Ammon's horn (tissue), 1 donor: Measurements from ENCODE around the gene MYH11.
"Not testable (repeated sequence)": the region's sequence is repeated elsewhere in the genome, so short reads cannot be mapped to it uniquely, and the experiment has no call there.

Experiments
- DNase-seq: peaks from one replicate; pipeline ENCODE4 v3.0.0-alpha.2; 2016; ENCODE audit warnings: low spot score

Gene MYH11

GRCh38 chr16:15876503-15876902 is 19.7 kb upstream of the MYH11 start:
- DNase-seq, result no peak

- peak; percentile 76 for DNase-seq
These were observed 18.0 kb upstream of the MYH11 start for GRCh38 chr16:15874745-15875314.

GRCh38 chr16:15873737-15874136 is 16.9 kb upstream of the MYH11 start:
- DNase-seq, result no peak

GRCh38 chr16:15873301-15873700 is 16.5 kb upstream of the MYH11 start:
- no peak for DNase-seq

GRCh38 chr16:15870011-15870410 is 13.2 kb upstream of the MYH11 start:
- no peak for DNase-seq

GRCh38 chr16:15866451-15866850 is 9.6 kb upstream of the MYH11 start:
- no peak for DNase-seq

- DNase-seq, result no peak
These were observed 8.9 kb upstream of the MYH11 start for GRCh38 chr16:15865742-15866141.

GRCh38 chr16:15864939-15865338 is 8.1 kb upstream of the MYH11 start:
- DNase-seq, result no peak

- DNase-seq, result no peak
These were observed 5.2 kb upstream of the MYH11 start for GRCh38 chr16:15861996-15862395.

- DNase-seq, result no peak
These were observed 2.3 kb upstream of the MYH11 start for GRCh38 chr16:15858921-15859668.

- DNase-seq, result no peak
These were observed 1.1 kb upstream of the MYH11 start for GRCh38 chr16:15857724-15858560.

- no peak for DNase-seq
These were observed 646 bp downstream of the MYH11 start for GRCh38 chr16:15856182-15856581.

- no peak for DNase-seq
These were observed 1.2 kb downstream of the MYH11 start for GRCh38 chr16:15855704-15856003.

- no peak for DNase-seq
These were observed 1.7 kb downstream of the MYH11 start for GRCh38 chr16:15854906-15855703.

- DNase-seq, result no peak
These were observed 2.8 kb downstream of the MYH11 start for GRCh38 chr16:15854061-15854460.

GRCh38 chr16:15853021-15853420 is 3.8 kb downstream of the MYH11 start:
- no peak for DNase-seq

GRCh38 chr16:15850555-15850954 is 6.3 kb downstream of the MYH11 start:
- not testable (repeated sequence) for DNase-seq

- no peak for DNase-seq
These were observed 7.4 kb downstream of the MYH11 start for GRCh38 chr16:15849209-15849981.

GRCh38 chr16:15847611-15848175 is 9.1 kb downstream of the MYH11 start:
- DNase-seq, result no peak

- no peak for DNase-seq
These were observed 10.3 kb downstream of the MYH11 start for GRCh38 chr16:15846510-15846909.

- DNase-seq, result no peak
These were observed 13.1 kb downstream of the MYH11 start for GRCh38 chr16:15843635-15844279.
